ENCODE results near the gene NPC2. TPM values are rescaled to one million over a fixed set of nuclear protein-coding genes. Genes with fewer than 3 reads are reported as not detected.

Gene NPC2
- total RNA-seq, 2 donors from 2014 or later, result 12.7 to 24.8 TPM

DNA sequence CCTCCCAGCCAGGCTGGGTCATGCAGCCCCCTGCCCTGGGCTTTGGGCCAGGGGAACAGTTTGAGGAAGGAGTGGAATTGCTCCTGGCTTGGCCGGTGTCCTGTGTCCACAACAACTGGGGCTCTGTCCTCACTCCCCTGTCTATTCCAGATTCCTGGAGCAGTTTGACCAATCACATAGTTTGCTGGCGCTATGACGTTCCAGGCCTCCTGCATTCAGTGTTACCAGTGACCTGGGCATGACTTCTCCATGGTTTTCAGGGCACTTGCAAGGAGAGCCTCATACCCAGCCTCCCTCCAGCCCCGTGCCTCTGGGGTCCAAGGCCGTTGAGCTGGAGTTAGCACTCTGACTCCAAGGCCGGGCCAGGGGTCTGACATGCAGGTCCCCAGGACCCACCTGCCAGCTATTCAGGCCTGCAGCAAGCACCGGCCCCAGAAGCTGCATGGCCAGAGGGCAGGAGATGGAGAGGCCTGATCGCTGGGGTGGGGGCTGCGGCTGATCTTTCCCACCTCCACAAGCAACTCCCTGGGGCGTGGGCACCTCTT, 34.7 kb upstream of the NPC2 start:
- H3K27ac Mint-ChIP-seq, result no peak overlapping the region
- H3K4me3 Mint-ChIP-seq, result no peak overlapping the region
- no peaks in the 10 kb centered on the region for H3K27me3 Mint-ChIP-seq
- H3K36me3 Mint-ChIP-seq, result no peaks in the 10 kb centered on the region
- no peaks in the 10 kb centered on the region for H3K4me1 Mint-ChIP-seq (ENCODE audit: low read depth in 2 of 2)
- DNase-seq (ENCODE audit: low spot score) (no peak), ATAC-seq (no peak)
- no peaks in the 10 kb centered on the region for H3K9me3 Mint-ChIP-seq

DNA sequence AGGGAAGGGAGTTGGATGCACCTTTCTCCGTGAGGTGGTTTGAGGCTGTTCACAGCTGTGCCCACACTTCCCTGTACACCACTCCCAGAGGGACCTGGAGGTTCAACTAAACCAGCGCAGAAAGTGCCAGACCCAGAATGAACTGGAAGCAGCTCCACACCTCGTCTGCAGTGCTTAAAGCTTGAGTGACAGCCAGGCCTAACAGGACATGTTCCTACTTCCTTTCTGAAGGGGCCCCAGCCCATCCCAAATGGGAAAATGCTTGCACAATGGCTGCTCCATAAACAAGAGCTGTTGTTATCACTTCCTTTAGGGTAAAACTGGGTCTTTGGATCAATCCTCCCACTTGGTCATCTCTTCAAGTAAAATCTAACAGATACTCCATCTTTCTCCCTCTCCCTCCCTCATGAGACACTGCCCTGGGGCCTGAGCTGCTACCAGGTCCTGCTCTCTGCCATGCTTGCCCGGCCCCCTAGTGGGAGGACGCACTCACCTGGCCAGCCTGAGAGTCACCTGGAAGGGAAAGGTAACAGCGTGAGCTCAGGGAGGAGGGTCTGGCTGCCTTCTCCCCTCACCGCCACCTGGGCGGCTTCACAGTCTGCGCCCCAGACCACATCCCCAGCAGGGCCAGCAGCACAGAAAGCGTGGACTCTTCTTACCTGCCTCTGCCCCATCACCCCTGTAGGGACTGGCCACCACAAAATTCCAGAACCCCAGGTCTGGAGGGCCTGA, 33.9 kb upstream of the NPC2 start:
- Mint-ChIP-seq H3K4me1 (ENCODE audit: low read depth in 2 of 2) (no peaks in the 10 kb centered on the region), H3K9me3 (no peaks in the 10 kb centered on the region), H3K4me3 (no peak overlapping the region), H3K27ac (no peak overlapping the region), H3K36me3 (no peaks in the 10 kb centered on the region), H3K27me3 (no peaks in the 10 kb centered on the region)
- ATAC-seq (no peak), DNase-seq (ENCODE audit: low spot score) (no peak)

DNA sequence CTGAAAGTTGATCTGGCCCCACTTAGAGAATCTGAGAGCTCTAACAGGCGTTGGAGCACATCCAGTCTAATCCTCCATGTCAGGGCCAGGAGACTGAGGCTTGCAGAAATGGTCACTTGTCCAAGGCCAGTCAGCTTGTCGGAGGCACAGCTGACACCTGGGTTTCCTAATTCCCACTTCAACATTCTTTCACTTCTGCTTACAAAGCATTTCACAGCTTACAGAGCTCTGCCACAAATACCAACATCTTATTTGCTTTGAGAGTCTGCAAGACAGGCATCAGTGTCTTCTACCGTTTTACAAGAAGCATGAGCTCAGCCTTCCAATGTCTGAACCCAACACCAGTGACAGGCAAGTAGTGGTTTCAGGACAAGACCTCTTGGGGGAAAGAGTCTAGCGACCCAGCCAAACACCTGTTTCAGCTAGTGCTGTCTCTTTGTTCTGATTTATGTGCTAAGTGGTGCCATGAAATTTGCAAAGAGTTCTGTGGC, 32.3 kb upstream of the NPC2 start:
- H3K36me3 Mint-ChIP-seq, result no peaks in the 10 kb centered on the region
- no peak overlapping the region for H3K27ac Mint-ChIP-seq
- DNase-seq (ENCODE audit: low spot score) (no peak), ATAC-seq (no peak)
- H3K4me1 Mint-ChIP-seq (ENCODE audit: low read depth in 2 of 2), result no peaks in the 10 kb centered on the region
- H3K27me3 Mint-ChIP-seq, result no peaks in the 10 kb centered on the region
- H3K4me3 Mint-ChIP-seq, result no peak overlapping the region
- H3K9me3 Mint-ChIP-seq, result no peaks in the 10 kb centered on the region

DNA sequence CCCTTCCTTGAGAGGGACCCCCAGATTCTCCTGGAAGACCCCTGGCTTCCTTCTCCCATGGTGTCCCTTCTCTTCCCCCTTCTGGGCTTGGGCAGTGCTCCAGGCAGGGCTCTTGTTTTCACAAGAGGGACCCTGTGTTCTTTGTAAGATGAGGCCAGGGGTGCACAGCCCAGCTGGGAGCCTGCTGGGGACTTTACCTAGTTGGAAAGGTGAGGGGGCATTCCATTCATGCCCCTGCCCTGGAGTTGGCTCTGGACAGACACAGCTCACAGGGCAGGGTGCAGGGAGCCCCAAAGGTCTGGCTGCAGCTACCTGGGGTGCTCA, 31.7 kb upstream of the NPC2 start:
- Mint-ChIP-seq H3K9me3 (no peaks in the 10 kb centered on the region), H3K36me3 (no peaks in the 10 kb centered on the region), H3K27ac (no peak overlapping the region), H3K27me3 (no peaks in the 10 kb centered on the region), H3K4me3 (no peak overlapping the region), H3K4me1 (ENCODE audit: low read depth in 2 of 2) (no peaks in the 10 kb centered on the region)
- DNase-seq (ENCODE audit: low spot score) (no peak), ATAC-seq (no peak)

DNA sequence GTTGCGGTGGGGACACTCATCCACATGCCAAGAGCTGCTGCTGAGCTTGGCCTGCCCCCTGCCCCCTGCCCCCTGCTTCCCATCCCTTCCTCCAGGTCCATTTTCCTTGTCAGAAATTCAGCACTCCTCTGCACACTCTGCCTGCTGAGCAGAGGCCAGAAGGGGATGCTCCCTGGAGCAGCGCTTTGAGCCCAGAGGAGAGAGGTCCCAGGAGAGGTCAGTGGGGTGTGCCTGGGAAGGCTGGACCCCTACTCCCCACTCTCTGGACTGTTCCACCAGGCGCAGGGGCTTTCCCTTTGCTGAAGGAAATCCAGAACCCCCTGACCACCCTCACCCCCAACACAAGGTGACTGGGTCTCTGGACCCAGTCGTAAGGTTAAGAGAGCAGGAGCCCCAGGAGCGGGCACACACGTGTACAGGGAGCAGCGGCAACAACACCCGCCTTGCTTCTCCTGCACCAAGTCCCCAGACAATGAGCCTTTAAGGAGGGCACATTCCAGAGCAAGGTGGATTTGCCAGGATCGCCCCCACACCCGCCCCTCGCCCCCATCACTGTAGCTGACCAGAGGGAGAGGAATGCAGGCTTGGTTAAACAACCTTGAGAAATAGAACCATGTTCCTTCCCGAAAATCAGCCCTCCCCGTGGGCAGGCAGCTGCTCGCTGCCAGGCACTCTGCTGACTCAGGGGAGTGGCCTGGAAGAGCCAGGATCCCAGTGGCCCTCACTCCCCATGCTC, 31.1 kb upstream of the NPC2 start:
- Mint-ChIP-seq H3K4me1 (ENCODE audit: low read depth in 2 of 2) (no peaks in the 10 kb centered on the region), H3K36me3 (no peaks in the 10 kb centered on the region), H3K27me3 (no peaks in the 10 kb centered on the region), H3K4me3 (no peak overlapping the region), H3K9me3 (no peaks in the 10 kb centered on the region), H3K27ac (no peak overlapping the region)
- DNase-seq (ENCODE audit: low spot score) (no peak), ATAC-seq (no peak)

DNA sequence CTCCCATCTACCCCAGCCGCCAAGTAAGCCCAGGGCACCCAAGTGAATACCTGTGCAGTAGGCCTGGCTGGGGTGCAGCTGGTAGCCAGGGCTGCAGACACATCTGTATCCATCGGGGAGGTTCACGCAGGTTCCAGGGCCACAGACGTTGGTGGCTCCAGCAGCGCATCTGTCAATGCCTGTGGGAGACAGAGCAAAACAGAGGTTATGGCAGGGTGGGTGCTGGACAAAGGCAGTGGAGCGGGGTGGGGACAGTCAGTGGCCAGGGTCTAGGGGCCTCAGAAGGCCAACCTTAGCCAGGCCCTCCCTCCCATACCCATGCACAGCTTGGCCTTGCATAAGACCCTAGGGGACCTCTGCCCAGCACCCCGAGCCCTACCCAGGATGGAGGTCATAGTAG, 29.6 kb upstream of the NPC2 start:
- H3K27ac Mint-ChIP-seq, result no peak overlapping the region
- H3K36me3 Mint-ChIP-seq, result no peaks in the 10 kb centered on the region
- no peak overlapping the region for H3K4me3 Mint-ChIP-seq
- peaks cover 0 to 3% of the 10 kb centered on the region in 2 donors for H3K27me3 Mint-ChIP-seq
- no peaks in the 10 kb centered on the region for H3K9me3 Mint-ChIP-seq
- no peaks in the 10 kb centered on the region for H3K4me1 Mint-ChIP-seq (ENCODE audit: low read depth in 2 of 2)
- ATAC-seq, result no peak
- no peak for DNase-seq (ENCODE audit: low spot score)

DNA sequence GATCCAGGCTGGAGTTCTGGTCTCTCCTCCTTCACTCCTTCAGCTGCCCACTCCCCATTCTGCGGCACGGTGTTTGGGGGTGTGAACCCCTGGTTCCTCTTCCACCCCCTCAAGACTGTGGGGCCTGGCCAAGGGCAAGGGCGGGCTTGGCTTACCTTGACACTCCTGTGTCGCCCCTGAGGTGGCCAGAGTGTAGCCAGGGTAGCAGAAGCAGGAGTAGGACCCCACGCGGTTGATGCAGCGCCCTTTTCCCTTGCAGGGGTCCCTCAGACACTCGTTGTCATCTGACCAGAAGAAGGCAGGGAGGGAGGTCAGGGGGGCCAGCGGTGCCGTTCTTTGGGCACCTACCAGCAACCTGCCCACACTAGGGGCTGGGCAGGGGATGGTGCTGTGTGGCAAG, 28.7 kb upstream of the NPC2 start:
- no peaks in the 10 kb centered on the region for H3K36me3 Mint-ChIP-seq
- H3K27ac Mint-ChIP-seq, result no peak overlapping the region
- peaks cover 0 to 3% of the 10 kb centered on the region in 2 donors for H3K27me3 Mint-ChIP-seq
- H3K9me3 Mint-ChIP-seq, result no peaks in the 10 kb centered on the region
- no peak overlapping the region for H3K4me3 Mint-ChIP-seq
- ATAC-seq (no peak), DNase-seq (ENCODE audit: low spot score) (no peak)
- H3K4me1 Mint-ChIP-seq (ENCODE audit: low read depth in 2 of 2), result no peaks in the 10 kb centered on the region

DNA sequence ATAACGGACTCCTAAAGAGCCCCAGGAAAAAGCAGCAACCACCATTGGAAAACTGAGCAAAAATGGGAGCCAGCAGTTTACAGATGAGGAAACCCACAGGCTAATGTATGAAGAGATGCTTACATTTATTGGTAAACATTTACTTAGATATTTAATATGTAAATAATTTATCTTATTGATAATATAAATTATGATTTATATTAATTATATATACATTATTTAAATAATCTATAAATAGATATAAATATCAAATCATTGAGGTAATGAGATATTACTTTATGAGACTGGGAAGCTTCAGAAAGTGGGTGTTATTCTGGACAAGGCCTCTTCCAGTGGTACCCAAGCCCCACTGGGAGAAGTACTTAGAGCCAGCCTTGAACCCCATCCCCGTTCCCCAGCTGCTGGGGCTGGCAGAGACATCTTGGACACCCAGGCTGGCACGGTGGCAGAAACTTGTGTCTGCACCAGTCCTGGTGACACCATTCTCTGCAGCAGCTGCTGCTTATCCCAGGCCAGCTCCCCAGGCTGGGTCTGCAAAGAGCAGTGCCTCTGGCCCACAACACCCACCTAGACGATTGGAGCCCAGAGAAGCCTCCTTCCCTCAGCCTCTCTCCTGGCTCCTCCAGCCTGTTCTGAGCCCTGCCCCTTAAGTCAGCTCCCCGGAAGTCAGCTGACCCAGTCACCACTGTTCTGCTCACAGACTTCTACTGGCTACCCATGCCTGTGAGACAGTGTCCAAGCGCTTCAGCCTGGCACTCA, 26.4 kb upstream of the NPC2 start:
- no peaks in the 10 kb centered on the region for H3K9me3 Mint-ChIP-seq
- DNase-seq (ENCODE audit: low spot score), result no peak
- peaks cover 7% of the 10 kb centered on the region in 2 donors for H3K27me3 Mint-ChIP-seq
- H3K27ac Mint-ChIP-seq, result no peak overlapping the region
- peaks cover 0 to 2% of the 10 kb centered on the region in 2 donors for H3K4me1 Mint-ChIP-seq (ENCODE audit: low read depth in 2 of 2)
- no peak for ATAC-seq
- no peaks in the 10 kb centered on the region for H3K36me3 Mint-ChIP-seq
- no peak overlapping the region for H3K4me3 Mint-ChIP-seq

DNA sequence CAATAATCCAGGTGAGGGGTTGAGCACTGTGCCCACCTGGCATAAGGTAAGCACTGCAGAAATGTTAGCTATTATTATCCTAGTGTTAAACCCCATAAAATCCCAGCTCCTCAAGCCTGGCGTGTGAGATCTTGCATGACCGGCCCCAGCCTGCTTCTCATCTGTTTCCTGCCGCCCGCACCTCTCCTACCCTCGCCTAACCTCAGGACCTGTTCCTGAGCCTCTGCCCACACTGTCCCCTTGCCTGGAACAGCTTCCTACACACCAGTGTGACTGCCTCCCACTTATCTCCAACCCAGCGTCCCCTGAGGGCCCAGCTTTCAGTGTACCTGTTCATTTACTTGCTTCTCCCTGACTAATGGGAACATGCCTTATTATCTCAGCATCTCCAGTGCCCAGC, 25.1 kb upstream of the NPC2 start:
- Mint-ChIP-seq H3K4me3 (no peak overlapping the region), H3K27ac (no peak overlapping the region), H3K9me3 (no peaks in the 10 kb centered on the region), H3K4me1 (ENCODE audit: low read depth in 2 of 2) (peaks cover 0 to 6% of the 10 kb centered on the region in 2 donors), H3K36me3 (no peaks in the 10 kb centered on the region), H3K27me3 (peaks cover 7 to 8% of the 10 kb centered on the region in 2 donors)
- ATAC-seq, result no peak
- DNase-seq (ENCODE audit: low spot score), result no peak

DNA sequence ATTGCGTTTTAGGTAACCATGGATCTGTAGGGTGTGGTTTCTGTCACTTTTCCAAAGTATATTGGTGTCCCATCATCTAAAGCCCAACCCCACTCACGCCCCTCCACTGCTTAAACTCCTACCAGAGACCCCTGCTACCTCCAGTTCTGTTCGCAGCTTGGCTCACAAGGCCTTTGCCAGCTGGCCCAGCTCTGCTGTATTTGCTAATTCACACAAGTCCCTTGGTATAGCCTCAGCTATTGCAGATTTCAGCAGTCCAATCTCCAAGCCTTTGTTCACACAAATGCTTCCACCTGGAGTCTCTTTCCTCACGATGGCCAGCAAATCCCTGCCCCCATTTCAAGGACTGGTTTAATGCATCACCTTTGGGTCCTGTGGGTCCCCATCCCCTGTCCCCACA, 24.6 kb upstream of the NPC2 start:
- Mint-ChIP-seq H3K27me3 (peaks cover 8 to 9% of the 10 kb centered on the region in 2 donors), H3K4me1 (ENCODE audit: low read depth in 2 of 2) (peaks cover 0 to 6% of the 10 kb centered on the region in 2 donors), H3K4me3 (no peak overlapping the region), H3K36me3 (no peaks in the 10 kb centered on the region), H3K9me3 (no peaks in the 10 kb centered on the region), H3K27ac (no peak overlapping the region)
- no peak for DNase-seq (ENCODE audit: low spot score)
- no peak for ATAC-seq

DNA sequence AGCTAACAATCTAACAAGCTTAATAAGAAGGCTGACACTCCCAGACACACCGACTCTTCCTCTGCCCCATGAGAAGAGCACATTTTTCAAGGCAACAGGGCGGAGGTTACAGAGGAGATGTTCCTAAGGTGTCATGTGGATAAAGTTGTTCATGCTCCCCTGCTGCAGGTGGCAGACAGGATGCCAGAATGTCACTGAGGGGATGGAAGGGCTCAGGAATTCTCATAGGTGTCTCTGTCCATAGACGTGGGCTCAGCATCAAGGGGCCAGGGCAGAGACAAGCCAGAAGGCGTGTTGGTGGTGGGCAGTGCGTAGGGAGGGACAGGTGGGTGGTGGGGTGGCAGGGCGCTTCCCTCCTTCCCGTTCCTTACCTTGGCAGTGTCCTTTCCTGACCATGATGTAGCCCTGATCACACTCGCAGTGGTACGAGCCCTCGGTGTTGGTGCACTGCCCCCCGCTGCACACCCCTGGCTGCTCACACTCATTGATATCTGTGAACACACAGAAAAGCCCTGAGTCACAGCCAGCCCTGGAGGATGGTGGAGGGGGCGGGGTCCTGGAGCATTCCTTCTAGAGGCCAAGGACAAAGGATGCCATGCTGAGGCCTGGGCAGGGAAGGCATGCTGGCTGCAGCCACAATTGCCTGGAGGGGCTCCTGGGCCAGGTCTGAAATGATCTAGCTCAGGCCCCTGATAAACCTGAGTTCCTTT, 23.5 kb upstream of the NPC2 start:
- Mint-ChIP-seq H3K9me3 (no peaks in the 10 kb centered on the region), H3K4me1 (ENCODE audit: low read depth in 2 of 2) (peaks cover 0 to 6% of the 10 kb centered on the region in 2 donors), H3K27ac (no peak overlapping the region), H3K27me3 (peaks cover 8 to 14% of the 10 kb centered on the region in 2 donors), H3K4me3 (no peak overlapping the region), H3K36me3 (no peaks in the 10 kb centered on the region)
- no peak for ATAC-seq
- DNase-seq (ENCODE audit: low spot score), result no peak

DNA sequence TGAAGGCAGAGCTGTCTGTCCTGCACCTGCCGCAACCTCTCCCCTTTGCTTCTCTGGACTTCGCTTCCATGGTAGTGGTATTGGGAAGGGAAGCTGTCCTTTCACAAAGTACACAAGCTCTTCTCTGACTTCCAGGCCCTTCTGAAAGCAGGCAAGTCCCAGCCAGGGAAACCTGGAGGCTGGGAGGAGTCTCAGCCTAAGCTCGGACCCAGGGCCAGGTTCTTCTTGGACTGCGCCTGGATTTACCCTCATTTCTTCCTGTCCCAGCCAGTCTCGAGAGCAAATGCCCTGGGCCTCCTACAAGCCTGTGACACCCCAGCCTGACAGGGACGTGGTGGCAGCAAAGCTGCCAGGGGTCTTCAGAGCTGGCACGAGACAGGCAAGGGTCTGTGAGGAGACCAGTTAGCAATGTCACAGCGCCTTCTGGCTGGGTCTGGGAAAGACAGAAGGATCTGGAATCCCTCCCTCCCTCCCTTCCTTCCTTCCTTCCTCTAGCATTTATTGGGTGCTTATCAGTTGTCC, 22.8 kb upstream of the NPC2 start:
- H3K4me3 Mint-ChIP-seq, result no peak overlapping the region
- H3K27me3 Mint-ChIP-seq, result peaks cover 8 to 14% of the 10 kb centered on the region in 2 donors
- H3K9me3 Mint-ChIP-seq, result no peaks in the 10 kb centered on the region
- ATAC-seq (no peak), DNase-seq (ENCODE audit: low spot score) (no peak)
- H3K4me1 Mint-ChIP-seq (ENCODE audit: low read depth in 2 of 2), result peaks cover 0 to 6% of the 10 kb centered on the region in 2 donors
- no peak overlapping the region for H3K27ac Mint-ChIP-seq
- H3K36me3 Mint-ChIP-seq, result no peaks in the 10 kb centered on the region

DNA sequence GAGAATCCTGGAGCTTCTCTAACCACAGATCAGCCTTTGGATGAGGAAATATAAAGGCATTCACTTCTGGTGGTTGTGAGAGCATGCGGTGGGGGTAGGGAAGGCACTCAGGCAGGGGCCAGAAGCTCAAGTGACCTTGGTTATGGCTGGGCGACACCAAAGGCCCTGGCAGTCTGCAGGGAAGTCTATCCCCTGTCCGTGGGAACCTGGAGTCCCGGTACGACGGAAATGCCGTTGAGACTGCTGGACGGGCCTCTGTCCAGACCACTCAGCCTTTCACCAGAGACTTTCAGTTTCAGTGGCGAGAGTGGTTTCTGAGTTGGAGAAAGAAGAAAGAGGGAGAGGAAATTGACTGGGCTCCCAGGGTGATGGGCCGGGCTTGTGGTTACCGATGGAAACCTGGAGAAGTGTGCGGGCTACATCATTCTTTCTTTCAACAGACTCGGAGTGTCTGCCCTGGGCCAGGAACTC, 21.4 kb upstream of the NPC2 start:
- H3K27me3 Mint-ChIP-seq, result peaks cover 8 to 14% of the 10 kb centered on the region in 2 donors
- H3K27ac Mint-ChIP-seq, result no peak overlapping the region
- H3K9me3 Mint-ChIP-seq, result no peaks in the 10 kb centered on the region
- peak; percentile 25 to 58 for ATAC-seq
- H3K36me3 Mint-ChIP-seq, result no peaks in the 10 kb centered on the region
- peaks cover 0 to 6% of the 10 kb centered on the region in 2 donors for H3K4me1 Mint-ChIP-seq (ENCODE audit: low read depth in 2 of 2)
- no peak for DNase-seq (ENCODE audit: low spot score)
- H3K4me3 Mint-ChIP-seq, result no peak overlapping the region

Measured in natural killer cell treated with Interleukin-12 subunit alpha and Interleukin-12 subunit beta and Interleukin-15 and Interleukin-18, amount 100 ng/mL, for 72 hours (primary cell).